ENCODE data around the gene LTB4R2.

- TF ChIP-seq CTCF (IDR thresholded peaks at IDR 0.05) (no peak), CBX8 (IDR thresholded peaks at IDR 0.05) (no peak), POLR2A (IDR thresholded peaks at IDR 0.05; ENCODE audit: low read length) (no peak), KDM1A (IDR thresholded peaks at IDR 0.05; ENCODE audit: low read depth) (no peak), EHMT2 (IDR thresholded peaks at IDR 0.05; ENCODE audit: low read depth) (no peak), PBX3 (IDR thresholded peaks at IDR 0.05) (no peak)
Measured at GRCh38 chr14:24273422-24273998, 36.4 kb upstream of the LTB4R2 start.
